ENCODE data around the gene RHEB.
"Not testable (repeated sequence)": the region's sequence is repeated elsewhere in the genome, so short reads cannot be mapped to it uniquely, and the experiment has no call there.

GRCh38 chr7:151536178-151536577 is 16.5 kb upstream of the RHEB start:
- TF ChIP-seq REST (IDR thresholded peaks at IDR 0.05; ENCODE audit: low read depth, low read length); ZBTB33 (IDR thresholded peaks at IDR 0.05; ENCODE audit: borderline replicate concordance, low read depth); YY1 (IDR thresholded peaks at IDR 0.05; ENCODE audit: low read depth); POLR2AphosphoS5 (IDR thresholded peaks at IDR 0.05; ENCODE audit: low read depth, low read length): not testable (repeated sequence)
